CD4-positive, alpha-beta T cell treated with Interferon alpha-2 for 1 hour (primary cell): Measurements from ENCODE around the gene KPNB1.
A peak's percentile ranks its signal among the peaks of the same experiment; 100 is the strongest.

Experiments used
- DNase-seq, 2 donors: peaks; one replicate each; pipeline ENCODE4 v3.0.0-alpha.2; 2020 to 2022

Gene KPNB1

DNA sequence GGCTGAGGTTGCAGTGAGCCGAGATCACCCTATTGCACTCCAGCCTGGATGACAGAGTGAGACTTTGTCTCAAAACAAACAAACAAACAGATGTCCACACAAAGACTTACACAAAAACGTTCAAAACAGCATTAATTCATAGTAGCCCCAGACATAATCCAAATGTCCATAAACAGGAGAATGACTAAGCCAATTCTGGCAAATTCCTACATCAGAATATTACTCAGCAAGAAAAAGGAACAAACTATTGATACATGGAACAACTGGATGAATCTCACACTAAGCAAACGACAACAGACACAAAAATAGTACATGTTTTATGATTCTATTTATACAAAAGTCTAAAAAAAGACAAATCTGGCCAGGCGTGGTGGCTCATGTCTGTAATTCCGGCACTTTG lies 10.8 kb upstream of the KPNB1 start:
- DNase-seq = no peak

DNA sequence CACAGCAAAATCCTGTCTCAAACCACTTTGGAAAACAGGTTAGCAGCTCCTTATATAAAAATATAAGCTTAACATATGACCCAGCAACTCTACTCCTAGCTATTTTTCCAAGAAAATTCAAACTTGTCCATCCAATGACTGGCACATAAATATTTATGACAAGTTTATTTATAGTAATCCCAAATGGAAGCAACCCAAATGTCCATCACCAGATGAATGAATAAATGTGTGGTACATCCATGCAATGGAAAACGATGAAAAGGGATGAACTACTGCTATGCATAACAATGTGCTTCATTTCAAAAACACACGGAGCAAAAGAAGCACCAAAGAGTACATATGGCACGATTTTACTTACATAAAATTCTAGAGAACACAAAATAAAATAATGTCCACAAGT lies 9.6 kb upstream of the KPNB1 start:
- DNase-seq = no peak

DNA sequence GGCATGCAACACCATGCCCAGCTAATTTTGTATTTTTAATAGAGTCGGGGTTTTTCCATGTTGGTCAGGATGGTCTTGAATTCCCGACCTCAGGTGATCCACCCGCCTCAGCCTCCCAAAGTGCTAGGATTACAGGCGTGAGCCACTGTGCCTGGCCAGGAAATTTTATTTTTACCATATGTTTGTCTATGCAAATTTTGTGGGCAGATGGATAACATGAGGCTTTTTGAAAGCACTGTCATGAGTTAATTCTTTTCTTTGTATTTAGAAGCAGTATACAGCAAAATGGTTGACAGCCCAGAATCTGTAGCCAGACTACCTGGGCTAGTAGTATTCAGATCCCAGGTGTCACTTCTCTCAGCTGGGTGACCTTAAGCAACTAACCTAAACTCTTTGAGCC lies 8.5 kb upstream of the KPNB1 start:
- DNase-seq = no peak

DNA sequence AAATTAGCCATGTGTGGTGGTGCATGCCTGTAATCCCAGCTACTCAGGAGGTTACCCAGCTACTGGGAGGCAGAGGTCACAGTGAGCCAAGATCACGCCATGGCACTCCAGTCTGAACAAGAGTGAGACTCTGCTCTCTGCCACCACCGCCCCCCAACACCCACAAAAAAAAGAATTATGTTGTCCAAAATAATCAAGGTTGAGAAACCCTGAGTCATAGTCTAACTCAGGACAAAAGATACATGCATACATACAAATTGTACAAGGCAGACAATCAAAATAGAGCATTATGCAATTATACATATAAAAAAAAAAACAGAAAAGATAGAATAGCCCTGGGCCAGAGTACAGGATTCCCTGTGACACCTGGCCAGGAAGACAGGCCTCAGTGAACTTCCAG lies 6.6 kb upstream of the KPNB1 start:
- DNase-seq = no peak

DNA sequence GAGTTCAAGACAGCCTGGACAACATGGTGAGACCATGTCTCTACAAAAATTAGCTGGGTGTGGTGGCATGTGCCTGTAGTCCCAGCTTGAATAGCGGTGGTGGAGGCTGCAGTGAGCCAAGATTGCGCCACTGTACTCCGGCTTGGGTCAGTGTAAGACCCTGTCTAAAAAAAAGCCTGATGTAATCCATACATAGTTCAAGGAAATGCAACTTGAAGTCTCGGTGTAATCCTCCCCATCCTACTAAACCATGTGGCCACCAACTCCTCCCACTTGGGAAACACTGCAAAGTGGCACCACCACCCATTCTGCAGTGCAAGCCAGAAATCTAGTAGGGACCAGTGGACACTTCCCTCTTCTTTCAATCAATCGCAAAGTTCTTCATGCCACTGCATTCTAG lies 5.4 kb upstream of the KPNB1 start:
- DNase-seq = no peak

DNA sequence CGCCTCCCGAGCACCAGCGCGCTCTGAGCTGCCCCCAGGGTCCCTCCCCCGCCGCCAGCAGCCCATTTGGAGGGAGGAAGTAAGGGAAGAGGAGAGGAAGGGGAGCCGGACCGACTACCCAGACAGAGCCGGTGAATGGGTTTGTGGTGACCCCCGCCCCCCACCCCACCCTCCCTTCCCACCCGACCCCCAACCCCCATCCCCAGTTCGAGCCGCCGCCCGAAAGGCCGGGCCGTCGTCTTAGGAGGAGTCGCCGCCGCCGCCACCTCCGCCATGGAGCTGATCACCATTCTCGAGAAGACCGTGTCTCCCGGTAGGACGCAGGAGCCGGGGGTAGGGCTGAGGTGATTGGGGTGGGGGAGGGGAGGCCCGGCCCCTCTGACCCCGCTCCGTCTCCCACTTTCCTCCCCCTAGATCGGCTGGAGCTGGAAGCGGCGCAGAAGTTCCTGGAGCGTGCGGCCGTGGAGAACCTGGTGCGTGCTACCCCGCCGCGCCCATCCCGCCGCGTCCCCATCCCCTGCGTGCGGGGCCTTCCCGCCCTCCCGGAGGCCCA lies 329 bp downstream of the KPNB1 start:
- DNase-seq = peak; percentile 47 to 63

DNA sequence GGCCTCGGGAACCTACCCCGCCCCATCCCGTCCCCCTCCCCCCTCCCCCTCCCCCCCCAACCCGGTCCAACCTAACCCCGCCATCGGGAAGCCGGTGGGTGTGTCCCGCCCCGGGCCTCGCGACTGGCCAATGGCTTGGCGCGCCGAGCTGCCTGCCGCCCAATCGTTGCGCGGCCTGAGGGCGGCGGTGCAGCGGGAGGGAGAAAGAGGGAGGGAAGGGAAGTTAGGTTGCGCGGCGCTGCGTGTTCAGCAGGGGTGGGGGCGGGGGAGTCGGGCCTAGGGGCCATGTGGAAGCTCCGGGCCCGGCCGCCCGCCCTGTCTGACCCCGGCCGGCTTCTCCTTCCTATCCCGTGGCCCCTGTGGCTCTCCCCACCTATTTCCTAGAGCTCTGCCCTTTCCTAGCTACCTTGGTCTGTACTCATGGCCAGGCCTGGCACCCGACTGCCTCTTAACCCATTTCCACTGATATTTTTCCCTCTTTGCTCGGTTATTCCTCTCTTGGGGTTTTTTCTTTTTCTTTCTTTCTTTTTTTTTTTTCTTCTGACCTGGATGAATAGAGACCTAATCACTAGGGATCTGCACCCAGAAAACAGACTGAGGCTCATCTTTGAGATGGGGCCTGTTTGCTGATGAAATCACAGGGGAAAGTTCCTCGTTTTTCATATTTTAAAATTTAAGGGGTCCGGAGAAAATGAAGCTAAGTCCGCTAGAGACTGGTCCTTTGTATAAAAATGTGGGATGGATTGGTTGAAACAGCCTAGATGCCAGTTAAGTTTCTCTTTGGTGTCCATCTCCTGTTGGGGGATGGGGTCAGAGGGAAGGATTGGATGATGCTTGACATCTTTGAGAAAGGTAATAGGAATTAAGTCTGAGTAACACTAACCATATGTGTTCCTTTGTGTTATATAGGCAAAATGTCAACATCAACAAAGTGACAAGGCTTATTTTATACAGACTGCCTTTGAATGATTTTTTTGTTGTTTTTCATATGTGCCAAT lies 1.1 kb downstream of the KPNB1 start:
- DNase-seq = peak; percentile 93 to 96

DNA sequence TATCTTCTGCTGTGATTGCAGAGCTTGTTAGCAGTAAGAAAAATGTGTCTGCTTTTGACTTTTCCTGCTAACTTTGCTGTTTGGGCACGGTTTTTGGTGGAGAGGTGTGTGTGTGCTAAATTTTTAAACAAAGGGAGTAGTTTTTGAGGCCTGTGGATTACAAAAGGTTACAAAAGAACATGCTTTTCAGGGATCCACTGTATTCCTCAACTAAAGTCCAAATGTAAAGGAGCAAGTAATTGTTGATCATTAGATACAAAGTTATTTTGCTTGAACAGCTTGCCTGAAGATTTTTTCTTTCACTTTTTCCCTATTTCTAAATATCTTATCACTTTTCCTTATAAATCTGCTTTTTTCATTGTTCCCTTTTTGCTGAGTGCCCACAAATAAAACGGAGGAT lies 2.0 kb downstream of the KPNB1 start:
- no peak for DNase-seq

DNA sequence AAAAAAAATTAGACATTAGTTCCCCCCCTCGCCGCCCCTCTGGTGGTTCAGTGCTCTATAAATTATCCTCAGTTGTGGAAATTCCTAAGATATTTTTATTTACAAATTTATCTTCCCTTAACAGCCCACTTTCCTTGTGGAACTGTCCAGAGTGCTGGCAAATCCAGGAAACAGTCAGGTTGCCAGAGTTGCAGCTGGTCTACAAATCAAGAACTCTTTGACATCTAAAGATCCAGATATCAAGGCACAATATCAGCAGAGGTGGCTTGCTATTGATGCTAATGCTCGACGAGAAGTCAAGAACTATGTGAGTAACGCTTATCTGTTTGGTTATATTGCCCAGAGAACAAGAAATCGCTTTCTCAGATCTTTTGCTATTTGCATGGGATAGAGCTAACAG lies 2.9 kb downstream of the KPNB1 start:
- no peak for DNase-seq

DNA sequence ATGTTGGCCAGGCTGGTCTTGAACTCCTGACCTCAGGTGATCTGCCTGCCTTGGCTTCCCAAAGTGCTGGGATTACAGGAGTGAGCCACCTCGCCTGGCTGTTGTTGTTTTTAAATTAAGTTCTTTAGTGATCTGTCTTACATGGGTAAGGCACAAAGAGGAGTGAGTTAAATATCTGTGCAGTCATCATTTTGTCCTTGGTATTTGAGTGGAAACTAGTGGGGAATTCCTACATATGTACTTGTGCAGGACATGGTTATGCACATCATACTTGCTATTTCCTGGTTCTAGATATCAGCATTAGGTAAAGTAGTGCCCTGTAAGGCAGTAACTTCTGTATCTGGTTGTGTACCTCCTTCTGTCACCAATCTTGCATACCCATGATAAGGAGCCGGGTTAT lies 3.7 kb downstream of the KPNB1 start:
- DNase-seq = no peak

DNA sequence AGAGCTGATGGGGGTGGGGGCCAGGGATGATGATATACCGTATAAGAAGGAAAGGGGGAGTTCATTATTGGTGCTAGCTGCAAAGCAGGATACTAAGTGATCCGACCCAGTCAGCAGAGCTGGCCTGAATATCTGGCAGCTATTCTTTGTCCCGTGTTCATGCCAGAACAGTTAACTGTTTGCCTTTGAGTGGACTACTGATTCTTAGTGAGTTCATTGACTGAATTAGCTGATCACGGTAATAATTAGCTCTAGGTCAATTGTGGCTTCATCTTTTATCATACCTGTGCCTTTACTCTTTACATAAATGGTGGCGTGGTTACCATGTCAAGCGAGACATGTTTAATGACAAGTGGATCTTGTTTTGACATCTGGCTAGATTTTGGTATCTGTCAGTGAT lies 5.3 kb downstream of the KPNB1 start:
- DNase-seq = no peak

DNA sequence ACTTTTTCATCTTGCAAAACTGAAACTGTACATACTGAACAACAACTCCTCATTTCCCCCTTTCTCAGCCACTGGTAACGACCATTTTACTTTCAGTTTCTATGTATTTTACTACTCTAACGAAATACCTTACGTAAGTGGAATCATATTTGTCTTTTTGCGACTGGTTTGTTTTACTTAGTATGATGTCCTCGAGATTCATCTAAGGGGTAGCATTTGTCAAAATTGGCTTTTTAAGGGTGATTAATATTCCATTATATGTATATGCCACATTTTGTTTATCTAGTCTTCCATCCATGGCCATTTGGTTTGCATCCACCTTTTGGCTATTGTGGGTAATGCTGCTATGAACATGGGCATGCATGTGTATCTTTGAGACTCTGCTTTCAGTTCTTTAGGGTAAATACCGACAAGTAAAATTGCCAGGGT lies 10.4 kb downstream of the KPNB1 start:
- peak; percentile 25 to 80 for DNase-seq

DNA sequence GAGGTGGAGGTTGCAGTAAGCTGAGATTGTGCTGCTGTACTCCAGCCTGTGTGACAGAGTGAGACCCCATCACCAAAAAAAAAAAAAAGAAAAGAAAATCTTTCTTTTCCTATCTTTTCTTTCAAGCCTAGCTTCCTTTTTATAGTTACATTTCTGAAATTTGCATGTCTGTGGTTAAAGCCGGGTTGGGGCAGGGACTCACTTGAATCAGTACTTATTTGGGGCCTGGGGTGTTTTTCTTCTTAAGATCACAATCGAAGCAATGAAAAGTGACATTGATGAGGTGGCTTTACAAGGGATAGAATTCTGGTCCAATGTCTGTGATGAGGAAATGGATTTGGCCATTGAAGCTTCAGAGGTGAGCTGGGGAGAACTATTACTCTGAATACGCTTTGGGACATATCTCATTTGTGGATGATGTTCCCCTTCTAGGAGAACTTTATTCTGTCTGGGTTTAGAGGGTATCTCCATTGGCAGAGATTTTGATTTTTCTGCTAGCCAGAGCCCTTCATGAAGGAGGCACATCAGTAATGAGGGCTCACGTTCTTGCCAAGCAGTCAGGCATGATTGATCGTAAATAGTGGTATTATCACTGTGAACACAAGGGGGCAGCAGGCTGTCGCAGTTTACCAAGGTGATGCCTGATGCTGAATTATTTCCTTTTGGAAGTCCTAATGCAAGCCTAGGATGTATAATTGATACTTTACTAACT lies 14.3 kb downstream of the KPNB1 start:
- peak; percentile 69 to 84 for DNase-seq

DNA sequence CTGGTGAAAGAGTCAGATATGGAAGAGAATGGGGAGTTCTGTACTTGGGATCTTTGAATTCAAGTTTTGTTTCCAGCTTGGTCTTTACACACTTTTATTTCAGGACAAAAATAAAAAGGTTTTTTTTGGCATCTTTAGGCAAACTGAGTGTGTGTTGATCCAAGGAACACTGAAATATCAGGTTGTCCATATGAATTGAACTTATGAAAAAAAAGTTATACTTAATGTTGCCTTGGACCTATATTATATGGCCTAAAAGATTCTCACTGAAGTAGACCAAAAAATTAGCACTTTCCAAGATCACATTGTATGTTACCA lies 14.9 kb downstream of the KPNB1 start:
- no peak for DNase-seq

DNA sequence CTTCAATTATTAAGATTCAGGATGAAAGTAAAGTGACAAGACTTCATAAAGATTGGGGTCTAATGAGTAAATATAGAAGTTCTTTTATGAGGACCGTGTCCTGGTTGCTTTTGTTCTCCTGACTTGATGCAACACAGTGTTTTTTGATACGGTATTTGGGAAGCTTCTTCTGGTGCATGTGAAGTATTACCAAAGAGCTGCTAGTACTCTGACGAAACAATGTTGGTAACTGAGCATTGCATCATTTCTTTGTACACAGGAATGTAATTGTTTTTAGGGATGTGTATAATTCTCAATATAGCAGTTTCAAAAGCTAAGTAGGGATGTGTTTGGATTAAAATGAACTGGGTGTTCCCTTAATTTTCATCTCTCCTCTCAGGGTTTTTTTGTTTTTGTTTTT lies 15.9 kb downstream of the KPNB1 start:
- DNase-seq = no peak

DNA sequence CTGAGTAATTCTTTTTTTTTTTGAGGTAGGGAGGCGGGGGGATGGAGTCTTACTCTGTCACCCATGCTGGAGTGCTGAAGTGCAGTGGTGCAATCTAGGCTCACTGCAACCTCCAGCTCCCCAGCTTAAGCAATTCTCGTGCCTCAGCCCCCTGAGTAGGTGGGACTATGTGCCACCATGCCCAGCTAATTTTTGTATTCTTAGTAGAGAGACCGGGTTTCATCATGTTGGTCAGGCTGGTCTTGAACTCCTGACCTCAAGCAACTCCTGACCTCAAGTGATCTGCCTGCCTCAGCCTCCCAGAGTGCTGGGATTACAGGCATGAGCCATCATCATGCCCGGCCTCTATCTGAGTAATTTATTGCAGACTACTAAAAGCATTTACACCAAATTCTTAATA lies 19.4 kb downstream of the KPNB1 start:
- DNase-seq = no peak

DNA sequence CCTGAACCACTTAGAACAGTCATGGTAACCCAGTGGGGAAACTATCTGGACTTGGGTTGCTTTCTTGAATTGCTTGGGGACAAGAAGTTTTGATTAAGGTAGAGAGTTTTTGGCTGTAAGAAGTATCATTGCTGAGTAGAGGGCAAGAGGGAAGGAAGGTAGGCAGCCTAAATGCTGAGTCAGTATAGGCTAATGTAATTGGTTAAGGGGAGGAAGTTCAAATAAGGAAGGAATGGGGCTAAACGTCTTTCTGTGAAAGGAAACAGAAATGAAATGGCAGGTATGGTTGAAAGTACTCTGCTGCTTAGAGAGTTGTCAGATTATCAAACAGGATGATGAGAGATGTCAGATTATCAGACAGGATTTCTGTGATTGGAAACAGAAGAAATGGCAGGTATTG lies 20.3 kb downstream of the KPNB1 start:
- DNase-seq = peak in 1 of 2 donors; percentile 25

DNA sequence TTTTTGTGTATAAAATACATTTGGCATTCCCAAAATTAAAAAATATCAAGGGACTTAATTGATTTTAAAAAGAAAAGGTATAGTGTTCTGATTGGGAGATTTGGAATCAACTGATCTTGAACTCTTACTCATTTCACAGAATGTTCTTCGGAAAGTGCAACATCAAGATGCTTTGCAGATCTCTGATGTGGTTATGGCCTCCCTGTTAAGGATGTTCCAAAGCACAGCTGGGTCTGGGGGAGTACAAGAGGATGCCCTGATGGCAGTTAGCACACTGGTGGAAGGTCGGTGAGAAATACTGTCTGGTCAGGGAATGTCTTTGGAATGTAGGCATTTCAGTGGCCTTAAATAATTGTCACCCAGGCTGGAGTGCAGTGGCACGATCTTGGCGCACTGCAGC lies 24.8 kb downstream of the KPNB1 start:
- no peak for DNase-seq

DNA sequence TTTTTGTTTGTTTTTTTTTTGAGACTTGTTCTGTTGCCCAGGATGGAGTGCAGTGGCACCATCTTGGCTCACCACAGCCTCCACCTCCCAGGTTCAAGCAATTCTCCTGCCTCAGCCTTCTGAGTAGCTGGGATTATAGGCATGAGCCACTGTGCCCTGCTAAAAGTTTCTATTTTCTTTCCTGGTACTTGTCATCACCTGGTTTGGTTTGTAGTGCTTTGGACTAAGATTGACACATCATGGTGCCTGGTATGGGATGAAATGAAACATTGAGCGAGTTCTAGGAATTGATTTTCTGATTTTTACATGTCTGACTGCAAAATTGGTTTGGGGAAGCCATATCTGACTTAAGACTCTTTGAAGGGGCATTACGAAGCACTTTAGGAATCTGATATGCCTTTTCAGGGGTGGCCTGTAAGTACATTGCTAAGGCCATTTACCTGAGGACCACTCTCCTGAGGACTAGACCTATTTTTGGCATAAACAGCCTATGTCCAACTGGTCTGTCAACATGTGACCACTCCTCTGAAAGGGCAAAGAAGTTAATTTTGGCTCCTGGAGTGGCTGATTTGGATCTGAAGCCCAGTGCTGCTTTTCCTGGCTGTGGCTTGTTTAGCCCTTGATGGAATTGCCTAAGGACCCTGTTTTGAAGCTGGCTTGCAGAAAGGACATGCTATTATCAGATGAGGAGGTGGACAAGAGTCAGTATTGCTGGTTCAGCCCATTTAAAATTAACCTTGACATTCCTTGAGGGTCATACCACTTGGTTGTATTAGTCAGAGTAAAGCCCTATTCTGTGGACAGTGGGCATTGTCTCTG lies 25.9 kb downstream of the KPNB1 start:
- no peak for DNase-seq

DNA sequence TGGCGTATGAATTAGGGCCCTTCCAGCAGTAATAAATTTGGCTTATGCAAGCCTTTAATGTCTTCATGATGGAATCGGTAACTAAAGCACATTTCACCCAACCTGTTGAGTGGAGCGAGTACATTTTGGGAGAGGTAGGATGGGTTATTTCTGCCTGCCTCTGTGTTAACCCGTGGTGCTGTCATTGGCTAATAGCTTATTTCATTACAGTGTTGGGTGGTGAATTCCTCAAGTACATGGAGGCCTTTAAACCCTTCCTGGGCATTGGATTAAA lies 26.4 kb downstream of the KPNB1 start:
- no peak for DNase-seq

DNA sequence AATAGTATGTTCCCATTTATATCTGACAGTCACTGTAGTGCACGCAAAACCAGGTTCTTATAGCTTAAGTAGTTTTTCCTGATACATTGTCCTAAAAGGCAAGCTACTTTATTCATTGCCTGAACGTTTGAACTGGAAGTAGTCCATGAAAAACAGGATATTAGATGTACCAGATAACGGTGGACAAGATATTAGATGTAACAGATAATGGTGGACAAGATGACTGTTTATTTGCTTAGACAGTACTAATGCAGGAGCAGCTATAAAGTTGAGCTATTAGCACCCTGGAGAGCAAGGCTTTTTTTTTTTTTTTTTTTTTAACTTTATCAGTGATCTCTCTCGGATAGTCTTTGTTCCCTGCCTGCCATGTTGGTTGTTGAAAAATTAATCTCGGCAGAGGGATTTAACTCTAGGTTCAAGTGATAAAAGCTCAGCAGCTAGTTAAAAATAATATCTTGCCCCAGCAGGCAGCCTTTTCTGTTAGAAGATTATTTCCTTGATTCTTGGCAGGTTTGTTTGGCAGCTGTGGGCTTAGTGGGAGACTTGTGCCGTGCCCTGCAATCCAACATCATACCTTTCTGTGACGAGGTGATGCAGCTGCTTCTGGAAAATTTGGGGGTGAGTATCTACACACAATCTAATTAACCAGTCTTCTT lies 26.9 kb downstream of the KPNB1 start:
- DNase-seq = no peak

DNA sequence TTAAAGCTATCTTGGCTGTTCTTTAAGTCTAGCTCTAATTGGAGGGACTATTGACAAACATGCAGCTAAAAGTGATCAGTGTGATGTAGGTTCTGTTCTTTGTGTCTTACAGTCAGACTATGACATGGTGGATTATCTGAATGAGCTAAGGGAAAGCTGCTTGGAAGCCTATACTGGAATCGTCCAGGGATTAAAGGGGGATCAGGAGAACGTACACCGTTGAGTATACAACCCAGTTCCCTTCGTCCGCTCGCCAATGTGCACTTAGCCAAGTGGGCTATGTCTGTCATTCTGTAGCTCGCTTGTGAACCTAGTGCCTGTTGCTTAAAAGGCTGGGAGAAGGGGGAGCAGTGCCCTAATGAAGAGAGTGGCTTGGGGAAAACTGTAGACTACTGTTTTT lies 28.5 kb downstream of the KPNB1 start:
- no peak for DNase-seq

DNA sequence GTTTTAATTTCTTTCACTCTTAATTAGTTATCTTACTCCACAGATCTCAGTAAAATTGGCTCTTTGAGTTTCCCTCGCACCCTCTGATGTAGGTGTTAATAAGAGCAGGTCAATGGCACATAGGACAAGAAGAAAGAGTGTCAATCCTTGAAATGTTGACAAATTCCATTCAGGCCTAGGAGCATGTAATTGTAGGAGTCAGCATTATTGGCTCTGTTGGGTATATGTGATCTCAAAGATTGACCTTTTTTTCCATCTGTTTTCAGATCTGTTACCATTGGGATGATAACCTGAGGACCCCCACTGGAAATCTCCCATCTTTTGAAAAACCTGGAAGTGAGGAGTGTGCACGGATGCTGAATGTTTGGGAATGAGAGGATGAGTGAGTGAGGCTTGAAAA lies 32.4 kb downstream of the KPNB1 start:
- no peak for DNase-seq
